PFSK-1 (cell line): ENCODE measurements around the gene STOML2.

ENCODE experiments used
- FOXP2 ChIP-seq: optimal IDR thresholded peaks from 2 replicates; pipeline ENCODE3; 2011; ENCODE audit warnings: borderline replicate concordance, control low read depth, inconsistent platforms; ENCODE audit not compliant: insufficient read depth; ENCODE audit errors: extremely low read length, extremely low read depth
- POLR2AphosphoS5 ChIP-seq: IDR thresholded peaks from 2 replicates; pipeline ENCODE4 v1.6.1; 2012; ENCODE audit warnings: low read depth, mild to moderate bottlenecking, control low read depth, low read length, moderate library complexity
- SIN3A ChIP-seq: IDR thresholded peaks from 2 replicates; pipeline ENCODE4 v1.6.1; 2012; ENCODE audit warnings: mild to moderate bottlenecking, low read length, moderate library complexity, borderline replicate concordance; ENCODE audit not compliant: insufficient read depth
- TAF1 ChIP-seq: IDR thresholded peaks from 2 replicates; pipeline ENCODE4 v1.6.1; 2012; ENCODE audit warnings: low read length, control low read depth, borderline replicate concordance; ENCODE audit not compliant: insufficient read depth
- TF ChIP-seq, protein P1 (sequence below), 2 experiments: IDR thresholded peaks; 2 replicates each; pipeline versions ENCODE4 v1.6.1 to v1.8.0; 2011 to 2012; ENCODE audit warnings: low read depth in 2 of 2, low read length in 2 of 2, control low read depth in 1 of 2, inconsistent platforms in 1 of 2, mild to moderate bottlenecking in 1 of 2, moderate library complexity in 1 of 2; ENCODE audit not compliant: insufficient read depth in 1 of 2

STOML2 gene

DNA sequence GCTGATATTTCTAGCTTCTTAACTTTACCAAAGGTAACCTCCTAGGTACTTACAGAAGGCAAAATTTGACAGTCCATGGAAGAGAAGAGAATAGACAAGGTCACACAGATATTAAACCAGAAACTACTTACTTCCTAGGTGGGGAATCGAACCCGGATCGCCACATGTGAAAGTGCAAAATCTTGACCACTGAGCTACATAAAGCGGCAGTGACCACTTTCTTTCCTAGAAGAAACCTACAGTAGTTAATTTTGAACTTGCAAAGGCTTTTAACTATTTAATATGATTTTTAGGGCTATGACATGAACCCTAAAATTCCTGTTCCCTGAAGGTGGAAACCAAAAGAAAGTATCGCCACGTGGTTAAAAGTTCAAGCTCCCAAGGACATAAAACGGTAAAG is 33.1 kb upstream of the STOML2 start:
- no peak for TF ChIP-seq SIN3A
- no peak for TF ChIP-seq FOXP2
- no peak for TF ChIP-seq POLR2AphosphoS5
- no peak for TF ChIP-seq TAF1
- TF ChIP-seq, protein P1, sequence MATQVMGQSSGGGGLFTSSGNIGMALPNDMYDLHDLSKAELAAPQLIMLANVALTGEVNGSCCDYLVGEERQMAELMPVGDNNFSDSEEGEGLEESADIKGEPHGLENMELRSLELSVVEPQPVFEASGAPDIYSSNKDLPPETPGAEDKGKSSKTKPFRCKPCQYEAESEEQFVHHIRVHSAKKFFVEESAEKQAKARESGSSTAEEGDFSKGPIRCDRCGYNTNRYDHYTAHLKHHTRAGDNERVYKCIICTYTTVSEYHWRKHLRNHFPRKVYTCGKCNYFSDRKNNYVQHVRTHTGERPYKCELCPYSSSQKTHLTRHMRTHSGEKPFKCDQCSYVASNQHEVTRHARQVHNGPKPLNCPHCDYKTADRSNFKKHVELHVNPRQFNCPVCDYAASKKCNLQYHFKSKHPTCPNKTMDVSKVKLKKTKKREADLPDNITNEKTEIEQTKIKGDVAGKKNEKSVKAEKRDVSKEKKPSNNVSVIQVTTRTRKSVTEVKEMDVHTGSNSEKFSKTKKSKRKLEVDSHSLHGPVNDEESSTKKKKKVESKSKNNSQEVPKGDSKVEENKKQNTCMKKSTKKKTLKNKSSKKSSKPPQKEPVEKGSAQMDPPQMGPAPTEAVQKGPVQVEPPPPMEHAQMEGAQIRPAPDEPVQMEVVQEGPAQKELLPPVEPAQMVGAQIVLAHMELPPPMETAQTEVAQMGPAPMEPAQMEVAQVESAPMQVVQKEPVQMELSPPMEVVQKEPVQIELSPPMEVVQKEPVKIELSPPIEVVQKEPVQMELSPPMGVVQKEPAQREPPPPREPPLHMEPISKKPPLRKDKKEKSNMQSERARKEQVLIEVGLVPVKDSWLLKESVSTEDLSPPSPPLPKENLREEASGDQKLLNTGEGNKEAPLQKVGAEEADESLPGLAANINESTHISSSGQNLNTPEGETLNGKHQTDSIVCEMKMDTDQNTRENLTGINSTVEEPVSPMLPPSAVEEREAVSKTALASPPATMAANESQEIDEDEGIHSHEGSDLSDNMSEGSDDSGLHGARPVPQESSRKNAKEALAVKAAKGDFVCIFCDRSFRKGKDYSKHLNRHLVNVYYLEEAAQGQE (IDR thresholded peaks at IDR 0.05; ENCODE audit: insufficient read depth in 1 of 2, low read depth in 2 of 2, low read length in 2 of 2), result no peak

- TF ChIP-seq POLR2AphosphoS5 (no peak), FOXP2 (no peak)
Measured at GRCh38 chr9:35134920-35135319, 32.0 kb upstream of the STOML2 start.

DNA sequence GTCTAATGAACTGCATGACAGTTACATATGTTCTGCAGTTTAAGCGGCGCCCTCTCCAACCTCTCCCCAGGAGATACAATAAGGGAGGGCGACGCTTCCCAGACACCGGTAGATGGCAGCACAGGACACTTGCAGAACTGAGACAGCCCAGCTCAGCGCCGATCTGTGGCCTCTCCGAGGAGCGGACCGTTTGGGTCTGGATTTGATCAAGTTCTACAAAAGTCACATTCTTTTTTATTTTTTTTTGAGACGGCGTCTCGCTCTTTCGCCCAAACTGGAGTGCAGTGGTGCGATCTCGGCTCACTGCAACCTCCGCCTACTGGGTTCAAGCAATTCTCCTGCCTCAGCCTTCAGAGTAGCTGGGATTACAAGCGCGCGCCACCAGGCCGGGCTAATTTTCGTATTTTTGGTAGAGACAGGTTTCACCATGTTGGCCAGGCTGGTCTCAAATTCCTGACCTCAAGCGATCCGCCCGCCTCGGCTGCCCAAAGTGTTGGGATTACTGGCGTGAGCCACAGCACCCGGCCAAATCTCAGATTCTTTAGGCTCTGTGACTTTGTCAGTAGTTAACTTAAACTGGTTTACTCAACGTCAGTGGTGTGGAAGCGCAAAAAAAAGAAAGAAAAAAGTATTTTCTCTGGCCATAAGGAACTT is 14.1 kb upstream of the STOML2 start:
- TF ChIP-seq POLR2AphosphoS5 (no peak), FOXP2 (no peak), TAF1 (no peak), SIN3A (no peak)
- TF ChIP-seq, protein P1 (IDR thresholded peaks at IDR 0.05; ENCODE audit: insufficient read depth in 1 of 2, low read depth in 2 of 2, low read length in 2 of 2), result no peak

DNA sequence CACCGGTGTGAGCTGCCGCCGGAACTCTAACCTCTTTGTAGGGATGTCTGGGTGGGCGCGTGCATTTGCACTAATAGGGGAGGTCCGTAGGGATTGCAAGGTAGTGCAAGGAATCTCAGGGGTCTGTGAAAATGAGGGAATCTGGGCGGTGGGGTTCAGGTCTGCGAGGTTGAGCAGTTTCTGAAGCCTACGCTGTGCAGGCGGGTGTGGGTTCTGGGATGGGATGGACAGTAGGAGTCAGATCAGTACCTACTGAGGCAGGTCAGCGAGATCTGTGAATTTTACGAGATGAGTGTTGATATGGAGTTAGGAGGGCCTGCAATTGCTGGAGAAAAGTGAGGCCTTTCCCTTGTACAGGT is 13.6 kb upstream of the STOML2 start:
- TF ChIP-seq FOXP2 (no peak), TAF1 (no peak), SIN3A (no peak), POLR2AphosphoS5 (no peak)
- TF ChIP-seq, protein P1 (IDR thresholded peaks at IDR 0.05; ENCODE audit: insufficient read depth in 1 of 2, low read depth in 2 of 2, low read length in 2 of 2), result no peak

DNA sequence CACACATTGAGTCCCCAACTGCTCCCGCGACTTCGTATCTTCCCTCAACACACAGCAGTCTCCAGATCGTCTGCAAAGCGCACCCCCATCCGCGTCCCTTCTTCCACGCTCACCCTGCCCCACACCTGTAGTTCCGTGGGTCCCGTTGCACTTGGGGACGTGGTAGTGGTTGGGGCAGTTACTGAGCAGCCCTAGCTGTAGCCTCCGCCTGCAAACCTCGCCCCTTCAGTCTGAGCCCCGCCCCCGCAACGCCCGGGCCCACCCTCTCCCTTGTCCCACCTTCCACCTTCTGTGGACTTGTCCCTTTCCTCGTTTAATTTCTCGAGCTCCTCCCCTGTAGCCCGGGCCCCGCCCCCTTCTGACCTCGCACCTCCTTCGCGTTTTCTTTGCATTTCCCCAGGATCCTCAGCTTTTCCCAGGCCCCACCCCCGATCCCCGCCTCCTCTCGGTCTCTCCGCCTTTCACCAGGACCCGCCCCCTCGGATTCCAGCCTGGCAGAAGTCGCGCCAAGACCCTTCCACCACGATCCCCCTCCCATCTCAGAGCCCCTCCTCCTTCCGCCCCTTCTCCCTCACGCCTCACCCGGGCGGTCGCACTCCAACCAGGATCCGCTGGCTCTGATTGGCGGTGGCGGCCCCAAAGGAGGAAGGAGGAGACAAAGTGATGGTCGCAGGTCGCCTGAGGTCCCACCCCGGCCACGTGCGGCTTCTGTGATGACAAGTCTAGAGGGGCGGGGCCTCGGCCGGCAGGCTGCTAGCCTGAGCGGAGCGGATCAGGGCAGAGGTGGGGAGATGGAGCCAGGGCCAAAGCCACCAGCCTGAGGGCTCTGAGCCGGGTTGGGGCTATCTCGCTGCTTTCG is 13.0 kb upstream of the STOML2 start, which contains the start of gene ATOSB:
TSS of gene ATOSB (minus strand) at position 183 of the 859 bp plus-strand sequence. CDS start 7,588 bp downstream, outside the sequence.
- TF ChIP-seq SIN3A (peak; percentile 61; the same call in 1 of the 2 replicates), FOXP2 (peak; percentile 47)
- TF ChIP-seq, protein P1 (IDR thresholded peaks at IDR 0.05; ENCODE audit: insufficient read depth in 1 of 2, low read depth in 2 of 2, low read length in 2 of 2), result no peak
